ENCODE measurements around the gene FAM50A. TPM values are rescaled to one million over a fixed set of nuclear protein-coding genes. Genes with fewer than 3 reads are reported as not detected.

Gene FAM50A
- total RNA-seq, 6 donors from 2014 or later, result 59.0 to 144 (median 72.7) TPM

DNA sequence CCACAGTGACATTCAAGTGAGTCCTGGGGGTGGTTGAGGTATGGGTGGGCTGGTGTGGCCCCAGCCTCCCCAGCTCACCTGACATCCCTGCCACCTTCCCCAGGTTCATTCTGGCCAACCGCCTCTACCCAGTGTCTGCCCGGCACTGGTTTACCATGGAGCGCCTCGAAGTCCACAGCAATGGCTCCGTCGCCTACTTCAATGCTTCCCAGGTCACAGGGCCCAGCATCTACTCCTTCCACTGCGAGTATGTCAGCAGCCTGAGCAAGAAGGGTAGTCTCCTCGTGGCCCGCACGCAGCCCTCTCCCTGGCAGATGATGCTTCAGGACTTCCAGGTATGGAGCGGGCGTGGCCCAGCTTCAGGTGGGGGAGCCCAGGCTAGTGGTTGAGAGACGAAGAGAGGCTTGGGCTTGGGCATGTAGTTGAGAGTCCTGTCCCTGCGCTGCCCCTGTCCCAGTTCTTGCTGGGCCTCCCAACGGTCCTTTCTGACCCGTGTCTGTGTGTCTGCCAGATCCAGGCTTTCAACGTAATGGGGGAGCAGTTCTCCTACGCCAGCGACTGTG lies 8.7 kb upstream of the FAM50A start:
- Histone ChIP-seq H3K4me1 (peaks cover 3 to 30% (median 5%) of the 10 kb centered on the region in 4 donors), H3K4me3 (no peak overlapping the region), H3K27ac (no peak overlapping the region), H3K27me3 (no peaks in the 10 kb centered on the region), H3K9me3 (peaks cover 0 to 4% (median 0%) of the 10 kb centered on the region in 4 donors), H3K36me3 (peaks cover 0 to 49% (median 21%) of the 10 kb centered on the region in 4 donors)
- ATAC-seq (ENCODE audit: low FRiP score in 2 of 2) (no peak), DNase-seq (no peak)
- TF ChIP-seq, protein P1, sequence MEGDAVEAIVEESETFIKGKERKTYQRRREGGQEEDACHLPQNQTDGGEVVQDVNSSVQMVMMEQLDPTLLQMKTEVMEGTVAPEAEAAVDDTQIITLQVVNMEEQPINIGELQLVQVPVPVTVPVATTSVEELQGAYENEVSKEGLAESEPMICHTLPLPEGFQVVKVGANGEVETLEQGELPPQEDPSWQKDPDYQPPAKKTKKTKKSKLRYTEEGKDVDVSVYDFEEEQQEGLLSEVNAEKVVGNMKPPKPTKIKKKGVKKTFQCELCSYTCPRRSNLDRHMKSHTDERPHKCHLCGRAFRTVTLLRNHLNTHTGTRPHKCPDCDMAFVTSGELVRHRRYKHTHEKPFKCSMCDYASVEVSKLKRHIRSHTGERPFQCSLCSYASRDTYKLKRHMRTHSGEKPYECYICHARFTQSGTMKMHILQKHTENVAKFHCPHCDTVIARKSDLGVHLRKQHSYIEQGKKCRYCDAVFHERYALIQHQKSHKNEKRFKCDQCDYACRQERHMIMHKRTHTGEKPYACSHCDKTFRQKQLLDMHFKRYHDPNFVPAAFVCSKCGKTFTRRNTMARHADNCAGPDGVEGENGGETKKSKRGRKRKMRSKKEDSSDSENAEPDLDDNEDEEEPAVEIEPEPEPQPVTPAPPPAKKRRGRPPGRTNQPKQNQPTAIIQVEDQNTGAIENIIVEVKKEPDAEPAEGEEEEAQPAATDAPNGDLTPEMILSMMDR (IDR thresholded peaks at IDR 0.05), result no peak
- no peak for TF ChIP-seq POLR2AphosphoS5 (IDR thresholded peaks at IDR 0.05)
- no peak for TF ChIP-seq POLR2A (IDR thresholded peaks at IDR 0.05)
- 93 to 100% methylated on average over 2 to 19 of the region's 19 CpGs for WGBS, 2 donors

DNA sequence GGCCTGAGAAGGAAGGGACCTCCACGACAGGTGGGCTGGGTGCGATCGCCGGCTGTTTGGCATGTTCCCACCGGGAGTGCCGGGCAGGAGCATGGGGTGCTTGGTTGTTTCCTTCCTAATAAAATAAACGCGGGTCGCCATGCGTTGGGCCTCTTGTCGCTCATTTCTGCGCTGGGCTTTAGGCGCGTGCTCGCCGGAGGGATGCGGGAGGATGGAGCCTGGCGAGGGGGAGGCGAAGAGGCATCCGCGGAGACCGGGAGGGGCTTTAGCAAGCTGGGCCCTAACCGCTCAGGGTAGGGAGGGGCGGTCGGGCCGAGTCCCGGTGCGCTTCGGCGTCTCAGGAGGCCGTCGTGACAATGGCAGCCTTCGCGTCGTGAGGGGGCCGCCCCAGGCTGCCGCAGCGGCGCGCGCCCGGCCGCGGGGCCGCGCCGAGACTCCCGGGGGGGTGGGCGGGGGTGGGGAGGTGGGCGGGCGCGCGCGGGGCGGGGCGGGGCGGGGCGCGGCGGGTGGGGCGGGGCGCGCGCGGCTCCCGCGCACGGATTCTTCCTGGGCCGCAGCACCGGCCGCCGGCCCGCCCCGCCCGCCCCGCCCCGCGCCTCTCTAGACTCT lies 7.5 kb upstream of the FAM50A start:
- peak overlapping the region in 3 of 4 donors; percentile 73 to 84 (median 76) for H3K4me3 ChIP-seq
- H3K27me3 ChIP-seq, result no peaks in the 10 kb centered on the region
- TF ChIP-seq POLR2A (IDR thresholded peaks at IDR 0.05) (no peak), POLR2AphosphoS5 (IDR thresholded peaks at IDR 0.05) (no peak), EP300 (IDR thresholded peaks at IDR 0.05) (no peak)
- TF ChIP-seq, protein P1 (IDR thresholded peaks at IDR 0.05), result no peak
- H3K36me3 ChIP-seq, result peaks cover 0 to 60% (median 27%) of the 10 kb centered on the region in 4 donors
- DNase-seq (no peak), ATAC-seq (ENCODE audit: low FRiP score in 2 of 2) (peak in 1 of 2 donors; percentile 68)
- H3K27ac ChIP-seq, result peak overlapping the region; percentile 85 to 96 (median 88)
- H3K9me3 ChIP-seq, result peaks cover 0 to 4% (median 0%) of the 10 kb centered on the region in 4 donors
- 7 to 58% methylated on average over 14 to 22 of the region's 78 CpGs for WGBS, 2 donors
- H3K4me1 ChIP-seq, result peaks cover 3 to 23% (median 4%) of the 10 kb centered on the region in 4 donors

DNA sequence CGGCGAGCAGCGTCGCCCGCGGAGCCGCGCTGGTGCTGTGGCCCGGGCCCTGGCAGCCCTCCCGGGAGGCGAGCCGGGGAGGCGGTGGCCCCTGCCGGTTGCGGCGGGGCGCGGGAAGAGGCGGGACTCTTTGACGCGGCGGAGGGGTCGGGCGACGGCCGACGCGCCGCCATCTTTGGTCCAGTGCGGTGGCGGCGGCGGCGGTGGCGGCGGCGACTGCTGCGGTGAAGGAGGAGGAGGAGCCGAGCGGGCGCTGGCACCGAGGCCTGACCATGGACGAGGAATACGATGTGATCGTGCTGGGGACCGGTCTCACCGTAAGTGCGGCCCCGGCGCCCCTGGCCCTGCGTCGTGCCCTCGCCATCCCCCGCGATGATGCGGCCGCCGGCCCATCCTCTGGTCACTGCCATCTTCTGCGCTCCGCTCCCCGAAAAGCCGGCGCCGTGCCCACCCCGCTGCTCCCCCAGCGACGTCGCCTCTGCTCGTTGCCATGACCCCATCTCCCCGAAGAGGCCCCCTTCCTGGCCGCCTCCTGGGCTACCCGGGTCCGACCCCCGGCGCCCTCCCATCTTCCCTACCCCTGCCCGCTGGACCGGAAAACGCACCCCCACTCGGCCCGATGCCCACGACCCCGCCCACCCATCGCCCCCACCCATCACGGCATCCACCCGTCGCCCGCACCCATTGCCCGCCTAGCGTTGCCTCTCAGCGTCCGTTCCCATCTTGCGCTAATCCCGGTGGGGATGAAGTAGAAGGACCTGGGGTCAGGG lies 6.8 kb upstream of the FAM50A start, which contains the start of gene GDI1:
Gene GDI1, plus strand, starts transcription at position 172 of the 770 bp plus-strand sequence. Its CDS starts 101 bp downstream, at position 273.
- WGBS, 2 donors, result 0 to 49% methylated on average over 2 to 69 of the region's 93 CpGs
- peaks cover 0 to 60% (median 31%) of the 10 kb centered on the region in 4 donors for H3K36me3 ChIP-seq

DNA sequence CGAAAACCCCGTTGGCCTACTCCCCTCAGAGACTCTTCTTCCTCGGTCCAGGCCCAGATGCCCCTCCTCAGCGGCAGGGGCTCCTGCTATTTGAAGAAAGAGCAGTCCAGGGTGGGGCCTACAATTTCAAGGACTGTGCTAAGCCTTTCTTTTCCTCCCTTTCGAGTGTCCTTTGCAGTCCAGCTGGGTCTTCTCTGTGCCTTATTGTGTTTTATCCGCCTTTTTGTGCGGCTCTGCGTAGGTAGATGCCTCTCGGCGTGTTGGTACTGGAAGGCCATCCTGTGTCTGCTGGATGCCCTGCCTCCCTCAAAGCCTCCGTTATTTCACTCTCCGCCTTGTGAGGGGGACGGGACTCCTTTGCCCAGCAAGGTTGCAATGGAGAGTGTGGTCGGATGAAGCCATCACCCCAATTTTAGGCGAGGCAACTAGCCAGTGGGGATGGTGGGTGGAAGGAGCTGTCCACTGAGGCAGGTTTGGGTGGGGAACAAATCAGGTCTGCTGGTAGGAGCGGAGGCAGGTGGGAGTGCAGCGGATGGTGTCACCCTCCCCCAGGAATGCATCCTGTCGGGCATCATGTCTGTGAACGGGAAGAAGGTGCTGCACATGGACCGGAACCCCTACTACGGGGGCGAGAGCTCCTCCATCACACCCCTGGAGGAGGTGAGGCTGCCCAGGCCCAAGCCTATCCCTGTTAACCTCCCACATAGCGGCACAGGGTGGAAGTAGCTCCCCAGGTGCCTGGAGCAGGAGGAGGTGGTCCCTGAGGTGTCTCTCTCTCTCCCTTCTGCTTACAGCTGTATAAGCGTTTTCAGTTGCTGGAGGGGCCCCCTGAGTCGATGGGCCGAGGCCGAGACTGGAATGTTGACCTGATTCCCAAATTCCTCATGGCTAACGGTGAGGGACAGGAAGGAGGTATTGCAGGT lies 5.7 kb upstream of the FAM50A start:
- TF ChIP-seq POLR2A (IDR thresholded peaks at IDR 0.05) (no peak), EP300 (IDR thresholded peaks at IDR 0.05) (no peak)
- TF ChIP-seq, protein P1 (IDR thresholded peaks at IDR 0.05), result no peak
- WGBS, 2 donors, result 43 to 66% methylated on average over 13 to 28 of the region's 28 CpGs
- H3K9me3 ChIP-seq, result peaks cover 0 to 4% (median 0%) of the 10 kb centered on the region in 4 donors
- H3K27ac ChIP-seq, result peak overlapping the region in 3 of 4 donors; percentile 86 to 96 (median 90)
- H3K4me3 ChIP-seq, result peak overlapping the region; percentile 53 to 84 (median 74)
- no peaks in the 10 kb centered on the region for H3K27me3 ChIP-seq
- peaks cover 3 to 23% (median 4%) of the 10 kb centered on the region in 4 donors for H3K4me1 ChIP-seq
- no peak for DNase-seq
- peaks cover 0 to 57% (median 29%) of the 10 kb centered on the region in 4 donors for H3K36me3 ChIP-seq
- no peak for ATAC-seq (ENCODE audit: low FRiP score in 2 of 2)

More for the DNA sequence above, 6.8 kb upstream of the FAM50A start, which contains the start of gene GDI1:
- Histone ChIP-seq H3K4me1 (peaks cover 3 to 23% (median 4%) of the 10 kb centered on the region in 4 donors), H3K27me3 (no peaks in the 10 kb centered on the region), H3K9me3 (peaks cover 0 to 4% (median 0%) of the 10 kb centered on the region in 4 donors), H3K27ac (peak within 1 kb of the TSS; percentile 85 to 96 (median 88)), H3K4me3 (peak within 1 kb of the TSS; percentile 53 to 84 (median 74))
- peak; percentile 45 to 94 for DNase-seq
- peak in 2 of 4 donors; percentile 24 to 65 for TF ChIP-seq POLR2A (IDR thresholded peaks at IDR 0.05)
- peak; percentile 33 to 68 for TF ChIP-seq POLR2AphosphoS5 (IDR thresholded peaks at IDR 0.05)
- no peak for TF ChIP-seq EP300 (IDR thresholded peaks at IDR 0.05)
- peak in 1 of 2 donors; percentile 90 for ATAC-seq (ENCODE audit: low FRiP score in 2 of 2)

Measured in upper lobe of left lung (tissue), 6 donors.